GM18502 (cell line): ENCODE data around the gene TMEM52.

Source experiments
- ATAC-seq: cut with Tn5 transposase; IDR thresholded peaks from one replicate; pipeline ENCODE4 v1.9.1; 2021; ENCODE audit warnings: mild to moderate bottlenecking; ENCODE audit not compliant: unreplicated experiment, poor library complexity

TMEM52 gene

DNA sequence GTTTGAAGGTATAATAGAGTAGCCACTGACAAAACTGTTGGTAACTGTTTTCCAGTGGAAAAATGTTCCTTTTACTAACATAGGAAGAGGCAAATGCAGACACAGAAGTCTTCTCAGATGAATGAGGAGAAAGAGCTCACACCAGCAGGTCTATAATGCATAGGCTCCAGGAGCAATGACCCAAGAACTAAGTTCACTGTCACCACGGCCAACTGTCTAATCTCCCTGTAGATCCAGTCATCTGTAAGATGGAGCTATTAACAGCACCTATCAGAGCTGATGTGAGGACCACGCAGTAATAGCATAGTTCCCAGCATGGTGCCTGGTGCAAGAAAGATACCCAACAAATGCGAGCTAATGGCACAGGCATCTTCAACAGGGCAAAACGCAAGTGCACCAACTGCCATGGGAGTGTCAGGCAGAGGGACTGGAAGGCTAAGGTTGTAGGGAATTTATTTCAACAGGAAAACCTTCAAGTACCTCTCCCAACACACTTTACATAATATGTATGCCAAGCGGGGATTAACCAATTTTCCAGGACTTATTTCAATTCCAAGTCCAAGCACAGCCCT, 41.1 kb downstream of the TMEM52 start:
- ATAC-seq = no peak

DNA sequence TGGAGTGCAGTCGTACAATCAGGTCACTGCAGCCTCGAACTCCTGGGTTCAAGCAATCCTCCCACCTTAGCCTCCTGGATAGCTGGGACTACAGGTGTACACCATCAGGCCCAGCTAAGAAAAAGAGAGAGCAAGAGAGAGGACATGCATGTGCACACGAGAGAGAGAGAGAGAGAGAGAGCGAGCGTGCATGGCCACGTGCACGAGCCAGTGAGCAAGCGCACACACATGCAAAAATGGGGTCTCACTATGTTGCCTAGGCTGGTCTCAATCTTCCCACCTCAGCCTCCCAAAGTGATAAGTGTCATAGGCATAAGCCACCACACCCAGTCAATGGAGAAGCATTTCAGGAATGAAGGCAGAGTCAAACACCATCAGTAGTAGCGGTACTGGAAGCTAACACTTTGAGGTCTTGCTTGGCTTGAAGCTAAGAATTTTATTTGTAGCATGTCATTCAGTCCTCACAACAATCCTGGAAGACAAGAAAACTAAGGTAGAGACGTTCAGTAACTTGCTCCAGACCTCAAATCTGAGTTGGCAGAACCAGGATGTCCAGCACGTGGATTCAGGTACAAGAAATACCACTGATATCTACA, 42.6 kb downstream of the TMEM52 start:
- ATAC-seq = no peak

DNA sequence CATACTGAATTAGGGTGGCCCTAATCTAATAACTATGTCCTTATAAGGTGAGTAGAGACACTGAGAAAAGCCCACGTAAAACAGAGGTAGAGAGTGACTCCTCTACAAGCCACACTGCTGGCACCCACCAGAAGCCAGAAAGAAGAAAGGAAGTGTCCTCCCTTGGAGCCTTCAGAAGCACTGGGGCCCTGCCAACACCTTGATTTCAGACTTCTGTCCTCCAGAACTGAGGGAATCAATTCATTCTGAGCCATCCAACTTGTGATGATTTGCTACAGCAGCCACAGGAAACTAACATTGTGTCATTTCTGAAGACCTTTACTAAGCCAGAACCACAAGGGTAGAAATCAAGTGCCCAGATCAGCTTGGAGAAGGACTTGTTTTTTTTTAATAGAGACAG, 43.1 kb downstream of the TMEM52 start:
- ATAC-seq = no peak

DNA sequence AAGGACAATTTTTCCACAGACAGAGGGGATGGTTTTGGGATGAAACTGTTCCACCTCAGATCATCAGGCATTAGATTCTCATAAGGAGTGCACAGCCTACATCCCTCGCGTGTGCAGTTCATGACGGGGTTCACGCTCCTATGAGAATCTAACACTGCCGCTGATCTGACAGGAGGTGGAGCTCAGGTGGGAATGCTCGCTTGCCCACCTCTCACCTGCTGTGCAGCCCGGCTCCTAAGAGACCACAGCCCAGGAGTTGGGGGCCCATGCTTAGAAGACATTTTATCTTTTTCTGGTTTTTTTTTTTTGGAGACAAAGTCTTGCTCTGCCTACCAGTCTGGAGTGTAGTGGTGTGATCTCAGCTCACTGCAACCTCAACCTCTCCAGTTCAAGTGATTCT, 44.2 kb downstream of the TMEM52 start:
- ATAC-seq = no peak

DNA sequence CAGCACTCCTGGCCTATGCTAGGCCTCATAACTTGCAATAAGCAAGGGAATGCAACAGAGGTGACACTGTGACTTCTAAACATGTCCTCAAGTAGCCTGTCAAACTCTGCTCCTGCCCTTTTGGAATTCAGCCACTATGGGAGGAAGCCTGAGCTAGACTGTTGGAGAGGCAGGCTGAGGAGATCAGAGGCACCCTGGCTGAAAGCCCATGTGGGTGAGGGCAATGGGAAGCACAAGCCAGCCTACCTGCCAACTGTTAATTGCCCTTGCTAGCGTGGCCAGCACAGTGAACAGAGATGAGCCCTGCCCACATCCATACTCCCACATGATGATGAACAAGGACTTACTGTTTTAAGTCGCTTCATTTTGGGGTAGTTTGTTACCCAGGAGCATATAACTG, 45.9 kb downstream of the TMEM52 start:
- ATAC-seq = no peak

DNA sequence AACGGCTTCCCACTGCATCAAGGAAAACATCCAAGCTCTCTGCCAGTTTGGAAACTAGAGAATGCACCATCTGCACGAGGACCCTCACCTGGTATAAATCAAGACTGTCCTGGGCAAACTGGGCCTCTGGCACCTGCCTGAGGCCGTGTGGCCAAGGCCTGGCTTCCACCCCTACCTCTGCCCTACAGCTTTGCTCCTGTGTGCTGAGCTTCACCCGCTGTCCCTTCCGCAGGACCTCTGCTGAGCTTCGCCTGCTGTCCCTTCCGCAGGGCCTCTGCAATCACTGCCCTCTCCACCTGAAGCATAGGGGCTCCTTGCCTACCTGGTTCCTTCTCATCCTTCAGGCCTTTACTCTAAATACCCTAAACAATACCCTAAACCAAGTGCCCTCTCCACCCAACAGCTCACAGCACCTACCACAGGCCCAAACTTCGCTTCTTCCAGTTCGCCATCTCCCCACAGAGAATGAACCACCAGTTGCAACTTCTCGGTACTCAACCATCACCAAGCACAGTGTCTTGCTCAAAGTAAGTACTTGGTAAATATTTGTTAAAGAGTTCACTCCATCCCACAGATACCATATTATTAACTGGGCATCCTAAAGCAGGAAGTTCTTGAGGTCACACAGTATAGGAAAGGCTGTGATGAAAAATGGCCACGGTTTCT, 46.6 kb downstream of the TMEM52 start:
- no peak for ATAC-seq

DNA sequence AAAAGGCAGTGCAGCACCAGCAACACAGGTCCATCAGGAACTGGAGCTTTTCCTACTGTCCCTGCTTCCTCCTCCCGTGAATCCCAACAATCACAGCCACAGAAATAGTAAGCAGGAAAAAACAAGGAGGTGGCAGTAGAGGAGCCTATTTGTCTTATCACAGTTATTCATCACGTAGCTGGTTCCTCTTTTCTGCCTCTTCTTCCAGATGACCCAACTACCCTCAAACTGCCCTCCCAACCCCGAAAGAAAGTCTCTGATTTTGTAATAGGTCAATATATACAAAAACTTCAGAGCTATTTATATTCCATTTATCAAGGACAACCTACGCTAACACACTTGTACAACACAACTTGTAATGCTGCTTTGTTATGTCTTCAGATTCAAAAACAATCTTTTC, 49.6 kb downstream of the TMEM52 start:
- ATAC-seq = no peak
